Caki2 (cell line): ENCODE results near the gene C11orf65. TPM values are rescaled to one million over a fixed set of nuclear protein-coding genes. Genes with fewer than 3 reads are reported as not detected.

Experiments
- total RNA-seq: library from RNA; depleted of rRNA; stranded (reverse); fragments of >200 nt; shearing (Covaris generic); gene quantifications from 2 replicates; pipeline ENCODE4 v1.2.3, GENCODE V29; 2014; ENCODE audit warnings: low replicate concordance; rRNA removed

Gene C11orf65
- total RNA-seq, 1 experiment from 2014 or later, result 0.44 TPM

Other genes with a start within 250 kb of the C11orf65 start
- gene NPAT, start 244.9 kb downstream of the C11orf65 start, total RNA-seq, result 3.0 and 4.5 TPM in 2 replicates
- gene ATM, start 244.5 kb downstream of the C11orf65 start, total RNA-seq, result 23.8 and 106 TPM in 2 replicates
- 1.8 TPM in 1 of 2 replicates, not detected in the other for gene POGLUT3, start 30.9 kb upstream of the C11orf65 start, total RNA-seq
- gene EXPH5, start 126.2 kb upstream of the C11orf65 start, total RNA-seq, result 0.46 and 2.0 TPM in 2 replicates
- 11.2 and 25.5 TPM in 2 replicates for gene DDX10, start 197.5 kb upstream of the C11orf65 start, total RNA-seq